Activated naive CD4-positive, alpha-beta T cell treated with anti-CD3 and anti-CD28 coated beads, Interleukin-2, amount 50 U/mL, for 24 hours (primary cell): ENCODE data around the gene MDP1.

Experiments
- H3K27ac Mint-ChIP-seq: one replicate; pipeline ENCODE4 v1.8.0; 2021; ENCODE audit warnings: mild to moderate bottlenecking, mixed read lengths
- H3K27me3 Mint-ChIP-seq: one replicate; pipeline ENCODE4 v1.8.0; 2021; ENCODE audit warnings: mixed read lengths
- H3K36me3 Mint-ChIP-seq: one replicate; pipeline ENCODE4 v1.8.0; 2021; ENCODE audit warnings: mixed read lengths
- H3K4me1 Mint-ChIP-seq: one replicate; pipeline ENCODE4 v1.8.0; 2021; ENCODE audit warnings: mixed read lengths
- H3K4me3 Mint-ChIP-seq: one replicate; pipeline ENCODE4 v1.8.0; 2021; ENCODE audit warnings: mild to moderate bottlenecking, mixed read lengths
- H3K9me3 Mint-ChIP-seq: one replicate; pipeline ENCODE4 v1.8.0; 2021; ENCODE audit warnings: mixed read lengths

Gene MDP1

DNA sequence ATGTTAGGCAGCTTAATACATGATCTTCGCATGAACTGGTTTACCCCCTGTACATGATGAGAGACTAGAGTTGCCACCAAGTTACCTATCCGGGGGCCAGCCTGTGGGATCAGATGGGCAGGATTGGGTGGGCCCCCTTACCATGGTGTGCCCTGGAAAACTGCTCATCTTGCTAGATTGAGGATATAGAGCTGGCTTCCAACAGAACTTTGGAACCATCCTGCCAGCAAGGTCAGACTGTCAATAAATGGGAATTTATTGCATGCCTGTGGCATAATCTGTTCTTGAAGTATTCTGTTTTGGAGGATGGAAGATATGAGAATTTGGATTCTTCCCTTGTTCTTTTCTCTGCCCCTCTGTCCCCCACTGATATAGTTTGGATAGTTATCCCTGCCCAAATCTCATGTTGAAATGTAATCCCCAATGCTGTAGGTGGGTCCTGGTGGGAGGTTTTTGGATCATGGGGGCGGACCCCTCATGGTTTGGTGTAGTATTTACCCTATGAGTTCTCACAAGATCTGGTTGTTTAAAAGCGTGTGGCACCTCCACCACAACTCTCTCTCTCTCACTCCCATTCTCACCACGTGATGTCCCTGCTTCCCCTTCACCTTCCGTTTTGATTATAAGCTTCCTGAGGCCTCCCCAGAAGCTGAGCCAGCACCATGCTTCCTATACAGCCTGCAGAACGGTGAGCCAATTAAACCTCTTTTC, 16.9 kb downstream of the MDP1 start:
- H3K27me3 Mint-ChIP-seq: no peaks in the 10 kb centered on the region
- peak overlapping the region; percentile 38 for H3K4me3 Mint-ChIP-seq
- peak overlapping the region; percentile 38 for H3K27ac Mint-ChIP-seq
- peaks cover 15% of the 10 kb centered on the region for H3K36me3 Mint-ChIP-seq
- H3K4me1 Mint-ChIP-seq: peaks cover 49% of the 10 kb centered on the region
- peaks cover 6% of the 10 kb centered on the region for H3K9me3 Mint-ChIP-seq

DNA sequence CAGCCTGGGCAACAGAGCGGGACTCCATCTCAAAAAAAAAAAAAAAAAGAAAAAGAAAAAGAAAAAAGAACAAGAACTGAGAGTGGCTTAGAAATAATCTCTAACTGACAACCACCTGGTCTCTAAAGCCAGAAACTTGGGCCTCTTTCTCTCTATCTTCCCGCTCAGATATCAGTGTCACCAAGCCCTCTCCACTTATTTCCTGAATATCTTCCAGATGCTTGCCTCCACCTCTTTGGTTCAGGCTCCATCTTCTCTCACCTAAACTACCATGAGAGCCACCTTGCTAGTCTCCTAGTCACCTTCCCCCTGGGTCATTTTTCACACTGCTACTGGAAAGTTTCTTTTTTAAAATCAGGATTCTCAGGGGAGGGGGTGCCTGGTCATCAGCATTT, 18.8 kb downstream of the MDP1 start:
- Mint-ChIP-seq H3K4me1 (peaks cover 53% of the 10 kb centered on the region), H3K9me3 (no peaks in the 10 kb centered on the region), H3K27me3 (no peaks in the 10 kb centered on the region), H3K36me3 (peaks cover 10% of the 10 kb centered on the region), H3K27ac (peak overlapping the region; percentile 38), H3K4me3 (peak overlapping the region; percentile 94)

DNA sequence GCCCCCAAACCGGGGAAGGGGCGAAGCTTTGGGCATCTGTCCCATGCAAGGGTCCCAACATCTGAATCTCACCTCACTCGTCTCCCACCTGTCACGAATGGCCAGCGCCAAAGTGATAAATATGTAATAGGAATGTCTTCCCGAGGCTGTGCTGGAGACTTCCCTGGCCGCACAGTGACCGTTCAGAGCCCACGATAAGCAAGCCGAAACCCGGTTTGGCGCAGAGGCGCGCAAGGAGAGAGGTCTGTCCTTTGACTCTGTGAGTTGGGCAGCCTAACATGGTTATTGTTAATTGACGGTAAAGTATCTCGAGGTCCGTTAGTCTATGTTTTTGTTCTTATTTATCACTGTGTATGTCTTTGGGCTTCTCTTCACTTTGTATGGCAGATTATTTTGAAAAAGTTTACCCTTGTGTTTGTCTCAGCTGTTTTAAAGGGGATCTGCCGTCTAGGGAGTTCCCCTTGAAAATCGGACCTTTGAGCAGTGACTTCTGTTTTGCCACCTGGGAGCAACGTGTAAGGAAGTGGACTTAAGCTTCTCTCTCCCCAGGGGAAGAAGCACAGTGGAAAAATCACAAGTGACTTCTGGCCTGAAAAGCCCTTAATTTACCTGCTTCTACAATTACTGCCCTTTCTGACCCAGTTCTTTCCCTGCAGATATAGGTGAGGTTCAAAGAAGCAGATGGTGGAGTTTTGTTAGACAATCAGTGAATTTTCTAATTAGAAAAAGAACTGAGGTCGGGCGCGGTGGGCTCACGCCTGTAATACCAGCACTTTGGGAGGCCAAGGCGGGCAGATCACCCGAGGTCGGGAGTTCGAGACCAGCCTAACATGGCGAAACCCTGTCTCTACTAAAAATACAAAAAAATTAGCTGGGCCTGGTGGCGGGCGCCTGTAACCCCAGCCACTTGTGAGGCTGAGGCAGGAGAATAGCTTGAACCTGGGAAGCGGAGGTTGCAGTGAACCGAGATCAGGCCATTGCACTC, 19.5 kb downstream of the MDP1 start:
- Mint-ChIP-seq H3K4me3 (peak overlapping the region; percentile 94), H3K9me3 (no peaks in the 10 kb centered on the region), H3K36me3 (peaks cover 8% of the 10 kb centered on the region)

DNA sequence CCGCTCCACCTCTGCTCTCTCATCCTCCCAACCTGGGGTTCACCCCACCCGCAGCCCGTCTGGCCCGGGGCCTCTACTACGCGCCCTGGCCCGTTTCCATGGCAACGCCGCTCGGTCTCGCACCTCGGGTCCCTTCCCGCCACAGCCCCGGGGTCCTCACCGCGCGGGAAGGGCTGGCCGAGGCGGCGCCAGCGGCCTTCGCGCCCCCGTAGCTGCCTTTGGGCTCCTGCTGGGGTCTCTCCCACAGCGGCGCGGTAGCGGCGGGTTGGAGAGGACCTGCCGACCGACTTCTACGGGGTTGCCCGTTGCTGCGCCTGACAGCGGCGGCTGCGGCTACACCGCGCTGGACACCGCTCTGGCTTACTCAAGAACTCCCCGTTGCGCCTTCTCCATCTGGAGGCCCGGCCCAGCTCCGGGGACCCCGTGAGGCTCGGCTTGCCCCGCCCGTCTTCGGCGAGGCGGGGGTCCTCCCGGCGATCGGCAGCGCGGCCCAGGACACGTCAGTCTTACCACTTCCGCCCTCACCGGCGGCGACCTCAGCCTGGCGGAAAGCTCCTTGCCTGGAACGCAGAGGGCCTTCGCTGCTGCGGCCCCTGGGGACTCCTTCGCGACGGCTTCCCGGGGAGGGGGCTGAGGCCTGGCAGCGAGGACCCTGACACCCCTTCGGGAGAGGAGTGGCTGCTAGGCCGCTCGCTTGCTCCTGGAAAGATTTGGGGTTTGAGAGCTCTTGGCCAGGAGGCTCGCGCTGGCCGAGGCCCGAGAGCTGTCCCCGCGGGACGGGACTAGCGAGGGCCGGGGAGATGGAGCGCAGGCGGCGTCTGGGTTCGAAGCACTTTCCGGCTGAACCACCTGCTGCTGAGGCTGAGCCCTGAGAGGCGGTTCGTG, 20.4 kb downstream of the MDP1 start, which contains the start of gene TM9SF1:
TM9SF1 (minus strand) TSS at position 256 of the 885 bp plus-strand sequence. CDS start 422 bp downstream, outside the sequence.
- Mint-ChIP-seq H3K27me3 (no peaks in the 10 kb centered on the region), H3K4me1 (peaks cover 57% of the 10 kb centered on the region), H3K27ac (peak within 1 kb of the TSS; percentile 97), H3K9me3 (no peaks in the 10 kb centered on the region), H3K4me3 (peak within 1 kb of the TSS; percentile 94), H3K36me3 (peaks cover 8% of the 10 kb centered on the region)

More for the DNA sequence above, 19.5 kb downstream of the MDP1 start:
- no peaks in the 10 kb centered on the region for H3K27me3 Mint-ChIP-seq
- peaks cover 57% of the 10 kb centered on the region for H3K4me1 Mint-ChIP-seq
- peak overlapping the region; percentile 95 for H3K27ac Mint-ChIP-seq

DNA sequence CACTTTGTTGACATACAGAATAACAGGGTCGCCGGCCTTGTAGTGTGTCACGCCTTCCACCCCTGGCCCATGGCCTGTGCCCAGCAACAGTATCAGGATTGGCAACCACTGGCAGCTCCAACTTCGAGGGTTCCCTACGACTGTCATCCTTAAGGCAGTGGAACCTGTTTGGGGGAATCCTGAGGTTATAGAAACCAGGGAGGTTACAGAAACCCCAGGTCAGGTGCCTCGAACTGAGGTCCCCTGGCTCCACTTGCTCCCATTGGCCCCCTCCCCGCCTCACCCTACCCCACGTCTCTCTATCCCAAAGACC, 21.0 kb downstream of the MDP1 start:
- H3K27ac Mint-ChIP-seq: peak overlapping the region; percentile 57
- H3K4me3 Mint-ChIP-seq: peak overlapping the region; percentile 94
- no peaks in the 10 kb centered on the region for H3K27me3 Mint-ChIP-seq
- peaks cover 8% of the 10 kb centered on the region for H3K36me3 Mint-ChIP-seq
- peaks cover 60% of the 10 kb centered on the region for H3K4me1 Mint-ChIP-seq
- no peaks in the 10 kb centered on the region for H3K9me3 Mint-ChIP-seq

DNA sequence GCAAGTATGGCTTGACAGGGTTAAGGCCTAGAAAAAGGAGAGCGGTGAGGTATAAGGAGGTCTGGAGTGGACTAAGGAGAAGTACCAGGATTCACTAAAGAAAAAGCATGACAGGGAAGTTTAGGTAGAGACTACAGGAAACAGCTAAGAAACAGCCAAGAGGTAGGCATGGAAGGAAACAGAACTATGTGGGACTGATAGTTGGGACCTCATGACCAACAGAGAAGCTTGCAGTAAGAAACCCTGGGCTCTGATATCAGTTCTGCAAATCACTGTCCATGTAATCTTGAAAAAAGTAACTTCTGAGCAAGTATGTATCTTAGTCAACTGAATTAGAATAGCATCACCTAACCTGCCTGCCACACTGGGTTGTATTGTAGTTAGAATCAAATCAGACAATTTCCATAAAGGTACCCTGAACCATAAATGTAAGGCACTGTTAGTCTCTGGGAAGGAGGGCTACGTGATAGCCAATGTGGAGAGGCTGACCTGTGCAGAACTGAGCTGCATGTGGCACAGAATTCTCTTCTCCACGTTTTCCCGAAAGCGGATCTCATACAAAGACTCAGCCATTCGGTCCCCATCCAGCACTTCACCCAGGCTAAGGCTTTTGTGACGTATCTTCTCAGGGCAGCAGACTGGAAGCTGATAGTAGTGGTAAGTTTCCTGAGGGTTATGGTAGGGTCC, 21.5 kb downstream of the MDP1 start:
- Mint-ChIP-seq H3K4me1 (peaks cover 62% of the 10 kb centered on the region), H3K27me3 (no peaks in the 10 kb centered on the region), H3K27ac (peak overlapping the region; percentile 57), H3K9me3 (no peaks in the 10 kb centered on the region), H3K36me3 (peaks cover 8% of the 10 kb centered on the region), H3K4me3 (peak overlapping the region; percentile 94)

DNA sequence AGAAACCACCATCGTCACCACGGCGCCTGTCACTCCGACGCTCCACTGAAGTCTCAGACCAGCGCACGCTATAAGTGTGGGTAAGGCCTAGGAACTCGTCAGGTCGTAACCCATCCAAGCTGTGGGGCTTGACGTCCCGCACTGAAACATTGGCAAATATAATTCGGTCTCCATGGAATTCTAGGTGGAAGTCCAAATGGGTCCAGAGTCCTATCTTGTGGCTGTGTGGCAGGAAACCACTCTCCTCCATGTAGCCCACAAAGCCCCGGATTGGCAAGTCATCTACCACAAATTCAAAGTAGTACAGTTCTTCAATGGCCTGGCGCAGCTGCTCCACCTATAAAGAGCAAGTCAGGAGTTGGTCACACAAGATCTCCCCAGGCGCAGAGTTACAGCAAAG, 22.9 kb downstream of the MDP1 start:
- H3K4me1 Mint-ChIP-seq: peaks cover 62% of the 10 kb centered on the region
- no peak overlapping the region for H3K27ac Mint-ChIP-seq

DNA sequence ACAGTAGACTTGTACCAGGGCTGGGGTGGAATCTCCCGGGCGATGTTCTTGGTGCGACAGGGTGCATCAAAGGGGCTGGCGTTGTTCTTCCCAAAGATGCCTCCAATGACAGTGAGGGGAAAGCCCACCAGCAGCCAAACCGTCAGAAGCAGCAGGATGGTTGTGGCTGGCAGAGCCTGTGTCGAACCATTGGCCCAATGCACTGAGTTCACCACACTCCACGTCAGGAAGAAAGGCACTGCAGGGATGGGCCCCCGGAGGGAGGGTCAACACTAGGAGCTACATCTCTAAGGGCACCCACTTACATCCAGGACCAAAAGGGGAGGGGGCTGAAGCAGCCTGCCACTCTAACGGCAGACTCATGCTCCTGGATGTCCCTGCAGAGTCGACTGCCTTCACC, 25.4 kb downstream of the MDP1 start:
- Mint-ChIP-seq H3K27ac (no peak overlapping the region), H3K27me3 (no peaks in the 10 kb centered on the region), H3K4me1 (peaks cover 62% of the 10 kb centered on the region), H3K4me3 (no peak overlapping the region), H3K36me3 (peaks cover 5% of the 10 kb centered on the region), H3K9me3 (no peaks in the 10 kb centered on the region)

More for the DNA sequence above, 22.9 kb downstream of the MDP1 start:
- peaks cover 4% of the 10 kb centered on the region for H3K36me3 Mint-ChIP-seq
- no peaks in the 10 kb centered on the region for H3K27me3 Mint-ChIP-seq
- H3K4me3 Mint-ChIP-seq: no peak overlapping the region
- no peaks in the 10 kb centered on the region for H3K9me3 Mint-ChIP-seq

DNA sequence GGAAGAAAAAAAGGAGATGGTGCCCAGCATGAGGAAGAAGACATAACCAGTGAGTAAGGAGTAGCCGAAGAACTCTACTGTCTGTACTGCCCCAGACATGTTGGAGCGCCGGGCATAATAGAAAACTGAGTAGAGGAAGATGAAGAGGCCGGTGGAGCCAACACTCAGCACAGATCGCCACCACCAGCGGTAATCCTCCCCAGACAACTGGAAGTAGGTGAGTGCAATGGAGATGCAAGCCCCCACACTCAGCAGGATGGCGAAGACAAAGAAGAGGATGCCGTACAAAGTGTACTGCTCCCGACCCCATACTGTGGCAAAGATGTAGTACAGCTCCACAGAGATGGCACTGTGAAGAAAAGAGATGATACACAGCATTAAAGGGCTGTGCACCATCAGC, 26.4 kb downstream of the MDP1 start:
- peaks cover 57% of the 10 kb centered on the region for H3K4me1 Mint-ChIP-seq
- H3K27ac Mint-ChIP-seq: no peak overlapping the region
- no peaks in the 10 kb centered on the region for H3K9me3 Mint-ChIP-seq
- no peaks in the 10 kb centered on the region for H3K27me3 Mint-ChIP-seq
- H3K4me3 Mint-ChIP-seq: peak overlapping the region; percentile 92
- peaks cover 5% of the 10 kb centered on the region for H3K36me3 Mint-ChIP-seq

DNA sequence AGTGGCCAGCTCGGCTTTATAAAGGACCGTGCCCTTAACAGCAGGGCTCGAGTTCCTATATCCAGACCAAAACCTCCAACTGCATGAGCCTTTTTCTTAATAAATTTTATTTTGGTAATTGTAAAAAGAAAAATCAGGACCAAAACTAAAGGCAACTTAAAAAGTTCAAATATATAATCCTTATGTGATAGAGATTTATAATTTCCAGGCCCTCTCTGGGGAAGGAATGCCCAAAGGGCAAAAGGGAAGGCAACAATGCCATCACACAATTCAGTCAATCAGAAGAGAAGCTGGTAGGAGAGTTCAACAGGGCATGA, 26.8 kb downstream of the MDP1 start:
- Mint-ChIP-seq H3K36me3 (peaks cover 5% of the 10 kb centered on the region), H3K27ac (no peak overlapping the region), H3K9me3 (no peaks in the 10 kb centered on the region), H3K4me3 (peak overlapping the region; percentile 92), H3K4me1 (peaks cover 53% of the 10 kb centered on the region), H3K27me3 (no peaks in the 10 kb centered on the region)

DNA sequence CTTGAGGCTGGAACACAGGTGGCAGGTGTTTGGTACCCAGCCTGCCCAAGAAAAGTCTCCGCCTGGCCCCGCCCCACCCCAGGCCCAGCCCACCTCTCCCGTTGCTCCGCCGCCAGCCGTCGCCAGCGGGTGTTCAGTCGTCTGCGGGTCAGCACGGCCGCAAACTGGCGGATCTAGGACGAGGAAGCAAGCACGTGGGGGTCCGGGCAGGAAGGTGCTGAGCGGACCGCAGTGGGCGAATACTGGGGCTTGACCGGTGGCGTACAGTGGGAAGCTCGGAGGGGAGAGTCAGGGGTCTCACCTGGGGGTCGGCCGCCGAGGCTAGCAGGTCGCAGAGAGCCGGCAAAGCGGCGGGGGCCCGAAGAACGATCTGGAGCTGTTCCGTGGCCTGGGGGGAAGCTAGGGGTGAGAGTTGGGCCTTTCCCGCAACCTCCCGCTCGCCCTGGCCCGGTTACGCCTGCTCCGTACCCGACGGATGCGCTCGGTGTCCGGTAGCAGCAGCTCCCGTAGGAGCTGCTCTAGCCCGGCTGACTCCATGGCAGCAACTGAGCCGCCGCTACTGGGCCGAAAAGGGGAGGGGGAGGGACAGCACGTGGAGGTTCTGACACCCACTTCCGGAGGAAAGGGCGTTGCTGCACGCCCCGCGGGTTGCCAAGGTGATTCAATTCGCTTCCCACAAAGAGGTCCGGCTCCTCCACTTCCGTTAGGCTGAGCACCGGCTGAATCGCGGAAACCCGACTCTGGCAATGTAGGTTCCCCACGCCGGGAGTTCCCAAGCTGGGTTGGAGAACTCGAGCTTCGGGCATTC, 27.4 kb downstream of the MDP1 start, which contains the start of gene IPO4:
IPO4 (minus strand) TSS at position 566 of the 808 bp plus-strand sequence; CDS start at position 537, 29 bp downstream.
- no peaks in the 10 kb centered on the region for H3K9me3 Mint-ChIP-seq
- peak within 1 kb of the TSS; percentile 92 for H3K4me3 Mint-ChIP-seq
- peaks cover 50% of the 10 kb centered on the region for H3K4me1 Mint-ChIP-seq
- H3K27ac Mint-ChIP-seq: peak within 1 kb of the TSS; percentile 88
- peaks cover 5% of the 10 kb centered on the region for H3K36me3 Mint-ChIP-seq
- no peaks in the 10 kb centered on the region for H3K27me3 Mint-ChIP-seq

DNA sequence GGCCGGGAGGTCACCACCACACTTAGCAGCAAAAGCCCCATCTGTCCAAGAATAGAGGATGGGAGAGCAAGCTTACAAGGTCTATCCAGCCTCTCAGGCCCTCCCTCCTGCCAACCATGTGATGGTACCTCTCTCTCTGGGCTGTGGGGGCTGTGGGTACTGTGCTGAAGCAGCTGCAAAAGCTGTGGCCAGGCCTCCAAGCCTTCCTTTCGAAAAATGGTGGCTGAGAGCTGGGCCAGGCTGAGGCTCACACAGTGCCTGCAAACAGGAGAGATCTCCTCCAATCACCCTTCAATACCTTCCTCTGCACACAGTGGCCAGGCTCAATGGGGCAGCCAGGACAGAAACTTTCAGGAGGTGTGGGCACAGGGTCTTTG, 28.3 kb downstream of the MDP1 start:
- H3K9me3 Mint-ChIP-seq: no peaks in the 10 kb centered on the region
- peak overlapping the region; percentile 79 for H3K27ac Mint-ChIP-seq
- peaks cover 7% of the 10 kb centered on the region for H3K36me3 Mint-ChIP-seq
- H3K27me3 Mint-ChIP-seq: no peaks in the 10 kb centered on the region
- H3K4me1 Mint-ChIP-seq: peaks cover 48% of the 10 kb centered on the region
- peak overlapping the region; percentile 92 for H3K4me3 Mint-ChIP-seq

DNA sequence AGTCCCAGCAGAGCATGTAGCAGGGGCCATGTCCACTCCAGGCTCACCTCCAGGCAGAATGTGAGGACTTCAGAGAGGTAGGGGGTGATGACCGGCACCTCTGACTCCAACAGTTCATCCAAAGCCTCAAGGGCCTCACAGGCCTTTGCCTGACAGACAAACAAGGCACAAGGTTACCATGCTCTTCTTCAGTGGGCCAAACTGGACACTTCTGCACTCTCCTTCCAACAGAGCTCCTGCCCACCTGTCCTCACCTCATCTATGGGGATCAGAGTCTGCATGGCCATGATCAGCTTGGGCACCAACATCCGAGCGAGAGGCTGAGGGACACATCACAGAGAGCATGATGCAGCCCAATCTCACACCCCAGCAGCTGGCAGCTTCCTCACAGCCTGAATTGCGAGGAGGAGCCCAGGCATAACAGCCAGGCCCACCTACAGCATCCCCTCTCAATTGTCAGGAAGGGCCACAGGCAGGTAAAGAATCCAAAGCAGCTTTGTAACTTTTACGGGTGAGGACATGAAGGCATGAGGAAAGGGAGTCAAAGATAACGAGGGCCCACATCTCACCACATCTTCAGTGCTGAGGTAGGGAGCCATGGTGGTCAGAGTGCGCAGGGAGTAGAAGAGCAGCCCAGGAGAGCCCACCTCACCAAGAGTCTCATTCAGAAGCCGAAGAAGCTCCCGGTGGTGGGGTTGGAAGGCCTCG, 28.9 kb downstream of the MDP1 start:
- peaks cover 4% of the 10 kb centered on the region for H3K36me3 Mint-ChIP-seq
- H3K4me1 Mint-ChIP-seq: peaks cover 44% of the 10 kb centered on the region
- no peaks in the 10 kb centered on the region for H3K27me3 Mint-ChIP-seq
- H3K9me3 Mint-ChIP-seq: no peaks in the 10 kb centered on the region
- peak overlapping the region; percentile 92 for H3K4me3 Mint-ChIP-seq
- H3K27ac Mint-ChIP-seq: no peak overlapping the region

DNA sequence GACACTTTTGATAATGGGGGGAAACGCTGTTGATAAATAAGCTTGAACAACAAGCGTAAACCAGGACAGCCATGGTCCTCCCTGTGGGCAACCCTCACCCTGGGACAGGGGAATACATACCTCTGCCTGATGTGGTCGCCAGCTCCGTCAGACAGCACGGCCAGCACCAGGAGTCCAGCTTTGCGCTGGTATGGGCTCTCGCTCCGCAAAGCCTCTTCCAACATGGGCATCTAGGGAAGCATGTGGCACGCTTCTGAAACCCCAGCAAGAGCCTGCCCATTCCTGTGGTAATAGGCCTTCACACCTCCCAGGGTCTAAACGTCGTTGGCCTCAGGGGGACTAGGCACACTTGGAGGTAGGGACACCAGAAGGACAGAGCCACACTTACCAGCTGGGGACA, 30.1 kb downstream of the MDP1 start:
- no peak overlapping the region for H3K4me3 Mint-ChIP-seq
- H3K27ac Mint-ChIP-seq: no peak overlapping the region
- H3K27me3 Mint-ChIP-seq: no peaks in the 10 kb centered on the region
- H3K9me3 Mint-ChIP-seq: no peaks in the 10 kb centered on the region
- H3K4me1 Mint-ChIP-seq: peaks cover 36% of the 10 kb centered on the region
- H3K36me3 Mint-ChIP-seq: peaks cover 7% of the 10 kb centered on the region
